Colonic mucosa (tissue), 4 donors: Measurements from ENCODE around the gene ATF3. TPM values are rescaled to one million over a fixed set of nuclear protein-coding genes. Genes with fewer than 3 reads are reported as not detected.

ENCODE experiments used
- DNase-seq: peaks from one replicate; pipeline ENCODE4 v3.0.0-alpha.2; 2020
- H3K27ac ChIP-seq: fragments of 200-600 bp; one replicate; pipeline ENCODE4 v1.8.0; 2021
- H3K27me3 ChIP-seq: fragments of 200-600 bp; one replicate; pipeline ENCODE4 v1.8.0; 2021
- H3K36me3 ChIP-seq: fragments of 200-600 bp; one replicate; pipeline ENCODE4 v1.8.0; 2021
- H3K4me1 ChIP-seq: fragments of 200-600 bp; one replicate; pipeline ENCODE4 v1.8.0; 2021; ENCODE audit warnings: mild to moderate bottlenecking
- H3K4me3 ChIP-seq: fragments of 200-600 bp; one replicate; pipeline ENCODE4 v1.8.0; 2021
- H3K9ac ChIP-seq, 2 donors: one replicate each; pipeline ENCODE4 v1.7.0; 2013; ENCODE audit warnings: control low read depth in 2 of 2, low read depth in 2 of 2, low read length in 2 of 2
- H3K9me3 ChIP-seq: fragments of 200-600 bp; one replicate; pipeline ENCODE4 v1.8.0; 2021
- CTCF ChIP-seq: fragments of 200-600 bp; IDR thresholded peaks from one replicate; pipeline ENCODE4 v1.8.0; 2022; ENCODE audit warnings: antibody characterized with exemption, mild to moderate bottlenecking
- intact Hi-C: fragments of 100-400 bp; cut with DNase I; formaldehyde crosslinking; loops from one replicate; pipeline ENCODE4 v1.14.1; 2022
- total RNA-seq, 2 donors: library from RNA; stranded (reverse); fragmentation: NEBNext Ultra II Directional in 1 of 2; extraction: Animal tissue kit (Norgen Biotek cat#: 25700) in 1 of 2; gene quantifications; one replicate each; pipeline ENCODE4 v1.2.1, GENCODE V29; 2021
- donor health status: healthy.
- donor health status: DM: no; HTN: no; CAD: no.
- donor health status: DM: no; HTN: no; CAD: no.

The ATF3 gene
- total RNA-seq, 2 donors from 2014 or later = 17.7 to 34.0 TPM

- H3K36me3 ChIP-seq = no peaks in the 10 kb centered on the region
- peak overlapping the region in 1 of 2 donors; percentile 15 for H3K9ac ChIP-seq
- H3K27me3 ChIP-seq = no peaks in the 10 kb centered on the region
- TF ChIP-seq CTCF = no peak
- DNase-seq = no peak
- peaks cover 4% of the 10 kb centered on the region for H3K4me1 ChIP-seq
- intact Hi-C loops = loop anchor here (5.0 to 10.0 kb wide), 2 partner anchors 115 to 317 kb away; no protein-coding TSS in a partner anchor
- H3K27ac ChIP-seq = peak overlapping the region; percentile 61
- no peaks in the 10 kb centered on the region for H3K9me3 ChIP-seq
- no peak overlapping the region for H3K4me3 ChIP-seq
These were observed 58.9 kb downstream of the ATF3 start for GRCh38 chr1:212667223-212668139.

- H3K4me1 ChIP-seq = peaks cover 4% of the 10 kb centered on the region
- peak overlapping the region; percentile 61 for H3K27ac ChIP-seq
- H3K9ac ChIP-seq = no peak overlapping the region
- no peak for DNase-seq
- intact Hi-C loops = loop anchor here (5.0 to 10.0 kb wide), 2 partner anchors 114 to 316 kb away; no protein-coding TSS in a partner anchor
- no peak overlapping the region for H3K4me3 ChIP-seq
- no peak for TF ChIP-seq CTCF
- H3K9me3 ChIP-seq = no peaks in the 10 kb centered on the region
- H3K36me3 ChIP-seq = no peaks in the 10 kb centered on the region
- H3K27me3 ChIP-seq = no peaks in the 10 kb centered on the region
These were observed 59.9 kb downstream of the ATF3 start for GRCh38 chr1:212668477-212668876.

DNA sequence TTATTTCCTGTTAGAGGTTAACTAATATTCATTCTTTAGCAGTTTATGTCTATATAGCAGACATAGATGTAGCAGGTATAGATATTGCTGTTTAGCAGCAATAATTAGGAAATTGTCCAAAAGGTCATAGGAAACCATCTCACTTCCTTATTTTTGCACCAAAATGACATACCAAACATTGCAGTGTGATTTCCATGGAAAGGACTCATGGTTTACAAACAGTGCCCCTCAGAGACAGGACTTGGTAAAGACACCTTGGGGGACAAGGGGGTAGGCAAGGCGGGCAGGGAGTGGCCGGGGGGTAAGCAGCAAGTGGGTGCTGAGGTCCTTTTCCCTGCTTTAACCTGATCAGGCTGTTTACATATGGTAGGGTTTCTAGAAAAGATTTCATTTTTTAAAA is 60.5 kb downstream of the ATF3 start:
- H3K9me3 ChIP-seq = no peaks in the 10 kb centered on the region
- no peaks in the 10 kb centered on the region for H3K36me3 ChIP-seq
- H3K27me3 ChIP-seq = no peaks in the 10 kb centered on the region
- H3K9ac ChIP-seq = no peak overlapping the region
- no peak for DNase-seq
- no peak overlapping the region for H3K4me3 ChIP-seq
- TF ChIP-seq CTCF = no peak
- peaks cover 4% of the 10 kb centered on the region for H3K4me1 ChIP-seq
- H3K27ac ChIP-seq = no peak overlapping the region
- intact Hi-C loops = loop anchor here (5.0 to 10.0 kb wide), 2 partner anchors 113 to 316 kb away; no protein-coding TSS in a partner anchor

DNA sequence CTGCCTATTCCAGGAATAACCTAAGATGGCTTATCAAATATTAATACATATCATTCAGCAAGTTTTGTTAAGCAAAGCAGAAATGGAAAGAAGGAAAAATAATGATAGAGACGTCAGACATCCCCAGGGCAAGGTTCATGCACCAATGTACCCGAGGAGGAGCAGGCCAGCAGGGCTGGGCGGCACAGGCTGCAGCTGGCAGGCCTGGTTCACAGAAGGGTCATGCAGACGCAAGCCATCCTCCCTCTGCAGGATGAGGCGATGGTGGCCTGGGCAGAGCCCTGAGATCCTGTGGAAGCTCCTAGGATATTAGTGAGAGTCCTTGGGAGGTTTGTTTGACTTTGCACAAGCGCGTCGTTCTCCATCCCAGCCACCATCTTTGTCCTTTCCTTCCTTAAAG is 61.0 kb downstream of the ATF3 start:
- no peak for DNase-seq
- H3K9ac ChIP-seq = no peak overlapping the region
- intact Hi-C loops = loop anchor here (5.0 to 10.0 kb wide), 2 partner anchors 113 to 315 kb away; no protein-coding TSS in a partner anchor

GRCh38 chr1:212670301-212670700 is 61.7 kb downstream of the ATF3 start:
- peaks cover 4% of the 10 kb centered on the region for H3K4me1 ChIP-seq
- H3K36me3 ChIP-seq = no peaks in the 10 kb centered on the region
- H3K27me3 ChIP-seq = no peaks in the 10 kb centered on the region
- H3K27ac ChIP-seq = no peak overlapping the region
- no peak for DNase-seq
- H3K9me3 ChIP-seq = no peaks in the 10 kb centered on the region
- no peak overlapping the region for H3K4me3 ChIP-seq
- intact Hi-C loops = no loop called here
- TF ChIP-seq CTCF = no peak
- no peak overlapping the region for H3K9ac ChIP-seq

More for the DNA sequence above, 61.0 kb downstream of the ATF3 start:
- Histone ChIP-seq H3K27me3 (no peaks in the 10 kb centered on the region), H3K27ac (no peak overlapping the region), H3K4me1 (peaks cover 4% of the 10 kb centered on the region), H3K4me3 (no peak overlapping the region), H3K36me3 (no peaks in the 10 kb centered on the region), H3K9me3 (no peaks in the 10 kb centered on the region)
- TF ChIP-seq CTCF = no peak

Other genes starting within 250 kb of the ATF3 start
- 1 to 10 TPM; 2.6 to 3.1 TPM for gene PACC1, start 193.9 kb upstream of the ATF3 start, total RNA-seq
- gene NENF, start 175.8 kb upstream of the ATF3 start, total RNA-seq = 10 to 100 TPM; 43.4 to 43.9 TPM
- gene BATF3, start 91.1 kb downstream of the ATF3 start, total RNA-seq = under 1 TPM; 0.74 to 0.88 TPM
- 10 to 100 TPM; 17.1 to 33.9 TPM for gene NSL1, start 183.0 kb downstream of the ATF3 start, total RNA-seq
- gene TATDN3, start 183.1 kb downstream of the ATF3 start, total RNA-seq = 1 to 10 TPM; 8.6 to 9.5 TPM
- gene SPATA45, start 238.9 kb downstream of the ATF3 start, total RNA-seq = not detected
- 10 to 100 TPM in 1 of 2 donors, 1 to 10 TPM in 1; 8.8 to 12.6 TPM for gene FLVCR1, start 249.5 kb downstream of the ATF3 start, total RNA-seq